Neural cell (in vitro differentiated cells): ENCODE measurements around the gene FAXDC2. TPM values are rescaled to one million over a fixed set of nuclear protein-coding genes. Genes with fewer than 3 reads are reported as not detected.

Experiments
- H2AFZ ChIP-seq: fragments of 200-600, 300-800 bp; sonication (generic), shearing (Covaris generic); 2 replicates; pipeline ENCODE4 v1.6.0; 2014; ENCODE audit warnings: low read depth, mild to moderate bottlenecking, antibody characterized with exemption, low read length, moderate library complexity
- H3F3A ChIP-seq: fragments of 200-600 bp; shearing (Covaris generic); 2 replicates; pipeline ENCODE4 v1.6.1; 2016; ENCODE audit warnings: mild to moderate bottlenecking, moderate library complexity, mixed read lengths, antibody characterized with exemption, low read length; ENCODE audit not compliant: insufficient read depth, poor library complexity, severe bottlenecking
- H3K27ac ChIP-seq: fragments of 200-600, 300-800 bp; sonication (generic), shearing (Covaris generic); 2 replicates; pipeline ENCODE4 v1.5.1; 2014; ENCODE audit warnings: mild to moderate bottlenecking, low read length, moderate library complexity
- H3K27me3 ChIP-seq: fragments of 300-800, 200-600 bp; sonication (generic), shearing (Covaris generic); 2 replicates; pipeline ENCODE4 v1.6.0; 2014; ENCODE audit warnings: mild to moderate bottlenecking, low read depth, low read length, moderate library complexity; ENCODE audit not compliant: insufficient read depth
- H3K36me3 ChIP-seq: fragments of 300-800, 200-600 bp; sonication (generic), shearing (Covaris generic); 2 replicates; pipeline ENCODE4 v1.5.1; 2014; ENCODE audit warnings: mild to moderate bottlenecking, antibody characterized with exemption, low read length, moderate library complexity; ENCODE audit not compliant: insufficient read depth
- H3K4me2 ChIP-seq: fragments of 300-800, 200-600 bp; sonication (generic), shearing (Covaris generic); 2 replicates; pipeline ENCODE4 v1.6.0; 2014; ENCODE audit warnings: mild to moderate bottlenecking, low read length
- H3K4me3 ChIP-seq: fragments of 300-800, 200-600 bp; sonication (generic), shearing (Covaris generic); 2 replicates; pipeline ENCODE4 v1.5.1; 2014; ENCODE audit warnings: mild to moderate bottlenecking, low read length, moderate library complexity
- H3K79me2 ChIP-seq: fragments of 200-600 bp; shearing (Covaris generic); replicated peaks from 2 replicates; pipeline ENCODE4 v1.6.0; 2014; ENCODE audit warnings: mild to moderate bottlenecking, low read length, moderate library complexity; ENCODE audit not compliant: insufficient read depth
- H3K9ac ChIP-seq: fragments of 300-800, 200-600 bp; sonication (generic), shearing (Covaris generic); 2 replicates; pipeline ENCODE4 v1.6.1; 2016; ENCODE audit warnings: mild to moderate bottlenecking, low read length, mixed read lengths
- H3K9me2 ChIP-seq: fragments of 200-600 bp; shearing (Covaris generic); 2 replicates; pipeline ENCODE4 v1.6.1; 2016; ENCODE audit warnings: mild to moderate bottlenecking, low read length, mixed read lengths; ENCODE audit not compliant: insufficient read depth
- H3K9me3 ChIP-seq: fragments of 200-600, 300-800 bp; sonication (generic), shearing (Covaris generic); 2 replicates; pipeline ENCODE4 v1.6.1; 2016; ENCODE audit warnings: mild to moderate bottlenecking, mixed run types, low read length, moderate library complexity, mixed read lengths
- H4K20me1 ChIP-seq: fragments of 200-600 bp; shearing (Covaris generic); 2 replicates; pipeline ENCODE4 v1.6.1; 2016; ENCODE audit warnings: mild to moderate bottlenecking, mixed run types; ENCODE audit not compliant: insufficient read depth
- EP300 ChIP-seq: fragments of 450-650 bp; conservative IDR thresholded peaks from 2 replicates; pipeline ENCODE4 v1.6.1; 2014; ENCODE audit warnings: antibody characterized with exemption, mild to moderate bottlenecking, moderate library complexity; ENCODE audit not compliant: poor library complexity, severe bottlenecking
- EZH2 ChIP-seq: fragments of 200-600, 300-800 bp; shearing (Covaris generic), sonication (generic); IDR thresholded peaks from 2 replicates; pipeline ENCODE4 v1.6.1; 2014; ENCODE audit warnings: antibody characterized with exemption, low read length, borderline replicate concordance, mild to moderate bottlenecking; ENCODE audit not compliant: insufficient read depth, poor library complexity, severe bottlenecking
- MXI1 ChIP-seq: fragments of 450-650 bp; conservative IDR thresholded peaks from 2 replicates; pipeline ENCODE4 v1.6.1; 2014; ENCODE audit warnings: antibody characterized with exemption, mild to moderate bottlenecking; ENCODE audit not compliant: poor library complexity, severe bottlenecking
- POLR2AphosphoS5 ChIP-seq: IDR thresholded peaks from 2 replicates; pipeline ENCODE4 v1.6.1; 2012
- RAD21 ChIP-seq: fragments of 450-650 bp; conservative IDR thresholded peaks from 2 replicates; pipeline ENCODE4 v1.6.1; 2014; ENCODE audit warnings: antibody characterized with exemption, mild to moderate bottlenecking, moderate library complexity
- SMC3 ChIP-seq: fragments of 450-650 bp; conservative IDR thresholded peaks from 2 replicates; pipeline ENCODE4 v1.6.1; 2014; ENCODE audit warnings: antibody characterized with exemption, mild to moderate bottlenecking, moderate library complexity; ENCODE audit not compliant: poor library complexity
- TAF1 ChIP-seq: IDR thresholded peaks from 2 replicates; pipeline ENCODE4 v1.6.1; 2012; ENCODE audit warnings: low read depth
- polyA plus RNA-seq: library from polyadenylated mRNA; depleted of rRNA; stranded (reverse); fragments of >200 nt; gene quantifications from 2 replicates; pipeline ENCODE4 v1.2.3, GENCODE V29; 2014
- TF ChIP-seq, protein P1 (sequence below): IDR thresholded peaks from 2 replicates; pipeline ENCODE4 v1.6.1; 2012; ENCODE audit warnings: borderline replicate concordance
- TF ChIP-seq, protein P2 (sequence below): fragments of 450-650 bp; IDR thresholded peaks from 2 replicates; pipeline ENCODE4 v1.5.1; 2014; ENCODE audit warnings: antibody characterized with exemption, mild to moderate bottlenecking, moderate library complexity; ENCODE audit not compliant: poor library complexity, severe bottlenecking

The FAXDC2 gene
- polyA plus RNA-seq, 1 donor from 2014 or later, result 0.12 TPM

DNA sequence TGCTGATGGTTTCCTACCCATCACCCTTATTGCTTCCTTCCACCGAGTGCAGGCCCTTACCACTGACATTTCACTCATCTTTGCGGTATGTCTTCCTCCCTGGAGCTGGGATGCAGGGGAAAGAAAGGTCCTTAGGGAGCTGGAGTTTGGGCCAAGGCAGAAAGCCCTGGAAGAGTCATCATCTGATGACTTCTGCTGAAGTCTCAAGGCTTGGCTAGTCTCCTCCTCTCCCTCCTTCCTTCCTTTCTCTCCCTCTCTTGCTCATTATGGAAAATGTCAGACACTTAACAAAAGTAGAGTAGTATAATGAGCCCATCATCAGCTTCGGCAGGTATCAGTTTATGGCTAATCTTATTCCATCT, 55.2 kb downstream of the FAXDC2 start:
- Histone ChIP-seq H3K36me3 (peaks cover 15% of the 10 kb centered on the region), H4K20me1 (no peaks in the 10 kb centered on the region), H3F3A (no peaks in the 10 kb centered on the region), H3K4me2 (no peak overlapping the region), H3K27ac (no peak overlapping the region), H3K79me2 (no peaks in the 10 kb centered on the region), H3K9me3 (no peaks in the 10 kb centered on the region), H3K27me3 (no peaks in the 10 kb centered on the region), H2AFZ (no peak overlapping the region), H3K9me2 (no peaks in the 10 kb centered on the region), H3K4me3 (no peak overlapping the region), H3K9ac (no peak overlapping the region)
- TF ChIP-seq, protein P1, sequence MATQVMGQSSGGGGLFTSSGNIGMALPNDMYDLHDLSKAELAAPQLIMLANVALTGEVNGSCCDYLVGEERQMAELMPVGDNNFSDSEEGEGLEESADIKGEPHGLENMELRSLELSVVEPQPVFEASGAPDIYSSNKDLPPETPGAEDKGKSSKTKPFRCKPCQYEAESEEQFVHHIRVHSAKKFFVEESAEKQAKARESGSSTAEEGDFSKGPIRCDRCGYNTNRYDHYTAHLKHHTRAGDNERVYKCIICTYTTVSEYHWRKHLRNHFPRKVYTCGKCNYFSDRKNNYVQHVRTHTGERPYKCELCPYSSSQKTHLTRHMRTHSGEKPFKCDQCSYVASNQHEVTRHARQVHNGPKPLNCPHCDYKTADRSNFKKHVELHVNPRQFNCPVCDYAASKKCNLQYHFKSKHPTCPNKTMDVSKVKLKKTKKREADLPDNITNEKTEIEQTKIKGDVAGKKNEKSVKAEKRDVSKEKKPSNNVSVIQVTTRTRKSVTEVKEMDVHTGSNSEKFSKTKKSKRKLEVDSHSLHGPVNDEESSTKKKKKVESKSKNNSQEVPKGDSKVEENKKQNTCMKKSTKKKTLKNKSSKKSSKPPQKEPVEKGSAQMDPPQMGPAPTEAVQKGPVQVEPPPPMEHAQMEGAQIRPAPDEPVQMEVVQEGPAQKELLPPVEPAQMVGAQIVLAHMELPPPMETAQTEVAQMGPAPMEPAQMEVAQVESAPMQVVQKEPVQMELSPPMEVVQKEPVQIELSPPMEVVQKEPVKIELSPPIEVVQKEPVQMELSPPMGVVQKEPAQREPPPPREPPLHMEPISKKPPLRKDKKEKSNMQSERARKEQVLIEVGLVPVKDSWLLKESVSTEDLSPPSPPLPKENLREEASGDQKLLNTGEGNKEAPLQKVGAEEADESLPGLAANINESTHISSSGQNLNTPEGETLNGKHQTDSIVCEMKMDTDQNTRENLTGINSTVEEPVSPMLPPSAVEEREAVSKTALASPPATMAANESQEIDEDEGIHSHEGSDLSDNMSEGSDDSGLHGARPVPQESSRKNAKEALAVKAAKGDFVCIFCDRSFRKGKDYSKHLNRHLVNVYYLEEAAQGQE, result no peak
- TF ChIP-seq EZH2 (no peak), POLR2AphosphoS5 (no peak), EP300 (no peak), MXI1 (no peak), TAF1 (no peak), RAD21 (no peak), SMC3 (no peak)
- TF ChIP-seq, protein P2, sequence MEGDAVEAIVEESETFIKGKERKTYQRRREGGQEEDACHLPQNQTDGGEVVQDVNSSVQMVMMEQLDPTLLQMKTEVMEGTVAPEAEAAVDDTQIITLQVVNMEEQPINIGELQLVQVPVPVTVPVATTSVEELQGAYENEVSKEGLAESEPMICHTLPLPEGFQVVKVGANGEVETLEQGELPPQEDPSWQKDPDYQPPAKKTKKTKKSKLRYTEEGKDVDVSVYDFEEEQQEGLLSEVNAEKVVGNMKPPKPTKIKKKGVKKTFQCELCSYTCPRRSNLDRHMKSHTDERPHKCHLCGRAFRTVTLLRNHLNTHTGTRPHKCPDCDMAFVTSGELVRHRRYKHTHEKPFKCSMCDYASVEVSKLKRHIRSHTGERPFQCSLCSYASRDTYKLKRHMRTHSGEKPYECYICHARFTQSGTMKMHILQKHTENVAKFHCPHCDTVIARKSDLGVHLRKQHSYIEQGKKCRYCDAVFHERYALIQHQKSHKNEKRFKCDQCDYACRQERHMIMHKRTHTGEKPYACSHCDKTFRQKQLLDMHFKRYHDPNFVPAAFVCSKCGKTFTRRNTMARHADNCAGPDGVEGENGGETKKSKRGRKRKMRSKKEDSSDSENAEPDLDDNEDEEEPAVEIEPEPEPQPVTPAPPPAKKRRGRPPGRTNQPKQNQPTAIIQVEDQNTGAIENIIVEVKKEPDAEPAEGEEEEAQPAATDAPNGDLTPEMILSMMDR, result no peak

DNA sequence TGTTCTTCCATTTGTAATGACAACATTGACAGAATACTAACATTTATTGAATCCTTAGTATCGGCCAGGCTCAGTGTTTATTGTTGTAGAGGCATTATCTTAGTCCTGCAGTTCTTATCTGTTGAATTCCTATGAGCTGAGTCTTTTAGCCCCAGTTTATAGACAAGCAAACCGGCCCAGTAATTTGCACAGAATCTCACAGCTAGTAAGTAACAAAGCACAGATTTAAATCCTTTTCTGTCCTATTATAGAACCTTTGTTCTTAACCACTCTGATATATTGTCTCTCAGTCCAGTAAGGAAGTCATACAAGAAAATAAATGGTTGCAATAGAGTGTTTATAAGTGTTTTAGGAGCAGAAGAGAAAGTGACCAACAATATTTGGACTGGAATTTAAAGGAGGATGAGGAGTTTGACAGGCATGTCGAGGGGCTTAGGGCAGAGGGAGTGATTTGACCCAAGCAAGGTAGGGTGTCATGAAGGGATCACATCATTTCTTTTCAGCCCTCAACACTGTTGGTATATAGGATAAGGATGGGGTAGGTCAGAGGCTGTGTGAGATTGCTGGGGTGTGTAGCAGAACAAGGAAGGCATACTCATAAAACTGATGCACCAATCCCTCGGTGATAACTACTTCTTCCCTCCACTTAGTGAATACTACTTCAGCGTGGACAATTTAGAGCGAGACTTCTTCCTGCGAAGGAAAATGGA, 55.7 kb downstream of the FAXDC2 start:
- Histone ChIP-seq H3K79me2 (no peaks in the 10 kb centered on the region), H3K4me2 (no peak overlapping the region), H3K36me3 (peaks cover 15% of the 10 kb centered on the region), H3K9me2 (no peaks in the 10 kb centered on the region), H2AFZ (no peak overlapping the region), H3K9me3 (no peaks in the 10 kb centered on the region), H3K27ac (no peak overlapping the region), H3K4me3 (no peak overlapping the region), H3K9ac (no peak overlapping the region), H3F3A (no peaks in the 10 kb centered on the region), H3K27me3 (no peaks in the 10 kb centered on the region), H4K20me1 (no peaks in the 10 kb centered on the region)
- no peak for TF ChIP-seq SMC3
